ENCODE measurements around the gene ARID1B.

Gene ARID1B

DNA sequence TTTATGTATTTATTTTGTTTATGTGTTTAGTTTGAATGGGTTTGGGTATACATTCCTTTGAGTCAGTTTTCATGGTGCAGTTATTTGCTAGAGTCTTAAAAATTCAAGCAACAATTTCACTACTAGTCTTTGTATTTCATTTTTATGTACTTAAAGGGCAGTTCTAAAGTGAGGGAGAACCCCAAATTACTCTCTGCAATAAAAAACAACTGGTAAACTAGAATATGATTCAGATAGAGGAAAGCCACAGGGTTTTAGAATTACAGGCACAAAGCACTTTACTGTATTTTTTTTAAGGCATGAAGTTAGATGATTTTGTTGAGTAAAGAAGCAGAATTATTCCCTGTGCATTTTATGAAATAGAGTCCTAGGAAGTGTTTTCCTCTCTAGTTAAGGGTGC is 183.3 kb downstream of the ARID1B start:
- Histone ChIP-seq H3K4me1 (peaks cover 0 to 48% (median 29%) of the 10 kb centered on the region in 4 donors), H3K36me3 (no peaks in the 10 kb centered on the region), H3K27ac (no peak overlapping the region), H3K27me3 (no peaks in the 10 kb centered on the region), H3K4me3 (no peak overlapping the region), H3K9me3 (no peaks in the 10 kb centered on the region)
- no peak for DNase-seq
- intact Hi-C loops (cut with DNase I; ENCODE audit: low total_unique reads) = no loop called here
- no peak for TF ChIP-seq CTCF (IDR thresholded peaks at IDR 0.05)

GRCh38 chr6:156961282-156961892 is 184.2 kb downstream of the ARID1B start:
- H3K4me3 ChIP-seq = no peak overlapping the region
- TF ChIP-seq CTCF (IDR thresholded peaks at IDR 0.05) = no peak
- H3K27me3 ChIP-seq = no peaks in the 10 kb centered on the region
- H3K4me1 ChIP-seq = peaks cover 0 to 40% (median 21%) of the 10 kb centered on the region in 4 donors
- H3K27ac ChIP-seq = no peak overlapping the region
- H3K9me3 ChIP-seq = no peaks in the 10 kb centered on the region
- intact Hi-C loops (cut with DNase I; ENCODE audit: low total_unique reads) = no loop called here
- DNase-seq = no peak
- no peaks in the 10 kb centered on the region for H3K36me3 ChIP-seq

GRCh38 chr6:156963712-156964700 is 186.8 kb downstream of the ARID1B start:
- Histone ChIP-seq H3K9me3 (no peaks in the 10 kb centered on the region), H3K27ac (no peak overlapping the region), H3K36me3 (no peaks in the 10 kb centered on the region), H3K4me1 (peaks cover 0 to 31% (median 7%) of the 10 kb centered on the region in 4 donors), H3K27me3 (no peaks in the 10 kb centered on the region), H3K4me3 (peak overlapping the region; percentile 9 to 13)
- no peak for TF ChIP-seq CTCF (IDR thresholded peaks at IDR 0.05)
- intact Hi-C loops (cut with DNase I; ENCODE audit: low total_unique reads) = no loop called here
- DNase-seq = no peak

GRCh38 chr6:156967852-156968251 is 190.7 kb downstream of the ARID1B start:
- TF ChIP-seq CTCF (IDR thresholded peaks at IDR 0.05) = no peak
- intact Hi-C loops (cut with DNase I; ENCODE audit: low total_unique reads) = no loop called here
- Histone ChIP-seq H3K9me3 (no peaks in the 10 kb centered on the region), H3K27me3 (no peaks in the 10 kb centered on the region), H3K4me1 (peaks cover 0 to 56% (median 19%) of the 10 kb centered on the region in 4 donors), H3K36me3 (no peaks in the 10 kb centered on the region), H3K4me3 (no peak overlapping the region), H3K27ac (no peak overlapping the region)
- DNase-seq = no peak

DNA sequence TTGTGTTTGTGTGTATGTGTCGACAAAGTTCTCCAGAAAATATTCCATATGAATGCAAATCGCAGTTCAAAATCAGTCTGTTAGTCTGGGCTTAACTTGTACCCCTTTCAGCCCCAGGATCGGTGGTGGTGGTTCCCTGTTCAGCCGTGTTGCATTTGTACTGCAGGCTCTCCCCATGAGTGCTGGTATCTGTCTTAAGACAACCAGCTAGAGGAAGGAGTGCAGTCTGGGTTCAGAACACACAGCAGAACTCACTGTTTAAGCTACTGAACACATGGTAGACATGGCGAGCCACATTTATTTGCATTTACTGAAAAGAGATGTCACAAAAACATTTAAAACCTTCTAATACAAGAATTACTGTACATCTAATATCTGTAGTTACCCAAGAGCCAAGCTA is 192.1 kb downstream of the ARID1B start:
- H3K9me3 ChIP-seq = no peaks in the 10 kb centered on the region
- H3K27me3 ChIP-seq = no peaks in the 10 kb centered on the region
- H3K36me3 ChIP-seq = no peaks in the 10 kb centered on the region
- H3K27ac ChIP-seq = no peak overlapping the region
- H3K4me3 ChIP-seq = no peak overlapping the region
- intact Hi-C loops (cut with DNase I; ENCODE audit: low total_unique reads) = no loop called here
- DNase-seq = no peak
- no peak for TF ChIP-seq CTCF (IDR thresholded peaks at IDR 0.05)
- H3K4me1 ChIP-seq = peaks cover 0 to 59% (median 19%) of the 10 kb centered on the region in 4 donors
